Endodermal cell (in vitro differentiated cells): ENCODE results near the gene MTA1. TPM values are rescaled to one million over a fixed set of nuclear protein-coding genes. Genes with fewer than 3 reads are reported as not detected.

ENCODE experiments used
- DNase-seq: peaks from one replicate; pipeline ENCODE4 v3.0.0-alpha.2; 2017
- H3K27ac ChIP-seq: 2 replicates; pipeline ENCODE4 v1.5.1; 2013; ENCODE audit warnings: mild to moderate bottlenecking, low read depth, low read length, moderate library complexity
- H3K27me3 ChIP-seq: 2 replicates; pipeline ENCODE4 v1.6.1; 2013; ENCODE audit warnings: mild to moderate bottlenecking, low read length, moderate library complexity; ENCODE audit not compliant: insufficient read depth, control insufficient read depth, poor library complexity, severe bottlenecking
- H3K36me3 ChIP-seq: 2 replicates; pipeline ENCODE4 v1.7.0; 2013; ENCODE audit warnings: mild to moderate bottlenecking, low read length, moderate library complexity; ENCODE audit not compliant: control insufficient read depth, insufficient read depth
- H3K4me1 ChIP-seq: one replicate; pipeline ENCODE4 v1.7.0; 2013; ENCODE audit warnings: low read length; ENCODE audit not compliant: control insufficient read depth, insufficient read depth
- H3K4me3 ChIP-seq: 2 replicates; pipeline ENCODE4 v1.5.1; 2013; ENCODE audit warnings: mild to moderate bottlenecking, low read length, moderate library complexity
- H3K9ac ChIP-seq: 2 replicates; pipeline ENCODE4 v1.6.1; 2013; ENCODE audit warnings: mild to moderate bottlenecking, low read length, moderate library complexity; ENCODE audit not compliant: poor library complexity, severe bottlenecking; ENCODE audit errors: extremely low read depth
- H3K9me3 ChIP-seq: 2 replicates; pipeline ENCODE4 v1.6.1; 2013; ENCODE audit warnings: mild to moderate bottlenecking, low read length, moderate library complexity; ENCODE audit not compliant: control insufficient read depth
- H3K27ac Mint-ChIP-seq: 2 replicates; pipeline ENCODE4 v1.8.0; 2020; ENCODE audit warnings: mixed read lengths
- H3K27me3 Mint-ChIP-seq: 2 replicates; pipeline ENCODE4 v1.8.0; 2021; ENCODE audit warnings: mild to moderate bottlenecking, mixed read lengths; ENCODE audit not compliant: insufficient read depth
- H3K36me3 Mint-ChIP-seq: 2 replicates; pipeline ENCODE4 v1.8.0; 2020; ENCODE audit warnings: low read depth, mixed read lengths
- H3K4me1 Mint-ChIP-seq: 2 replicates; pipeline ENCODE4 v1.8.0; 2020; ENCODE audit warnings: mixed read lengths
- H3K4me3 Mint-ChIP-seq: 2 replicates; pipeline ENCODE4 v1.8.0; 2020; ENCODE audit warnings: mild to moderate bottlenecking, moderate library complexity, mixed read lengths
- H3K9me3 Mint-ChIP-seq: 2 replicates; pipeline ENCODE4 v1.8.0; 2020; ENCODE audit warnings: mild to moderate bottlenecking, mixed read lengths
- CTCF ChIP-seq: fragments of 200-600 bp; sonication (generic); conservative IDR thresholded peaks from 2 replicates; pipeline ENCODE4 v1.5.0; 2021; ENCODE audit warnings: antibody characterized with exemption, mild to moderate bottlenecking
- WGBS, 2 experiments: methylation state at CpG; one replicate each; pipeline versions ENCODE4 v1.1.5 to v1.1.7; 2013; ENCODE audit warnings: missing lambda C conversion rate in 2 of 2, mixed read lengths in 1 of 2; ENCODE audit not compliant: insufficient coverage in 1 of 2, insufficient read length in 1 of 2; 5-methylcytosine and 5-hydroxymethylcytosine counted together
- total RNA-seq, 2 donors: library from RNA; stranded (reverse); fragmentation: NEBNext Ultra II Directional in 1 of 2; extraction: Animal tissue kit (Norgen Biotek cat#: 25700) in 1 of 2; gene quantifications; 2 replicates in 1 of 2; 3 replicates in 1 of 2; pipeline ENCODE4 v1.2.1, GENCODE V29; 2021

Gene MTA1
- total RNA-seq, 2 donors from 2014 or later, result 245 to 246 TPM

DNA sequence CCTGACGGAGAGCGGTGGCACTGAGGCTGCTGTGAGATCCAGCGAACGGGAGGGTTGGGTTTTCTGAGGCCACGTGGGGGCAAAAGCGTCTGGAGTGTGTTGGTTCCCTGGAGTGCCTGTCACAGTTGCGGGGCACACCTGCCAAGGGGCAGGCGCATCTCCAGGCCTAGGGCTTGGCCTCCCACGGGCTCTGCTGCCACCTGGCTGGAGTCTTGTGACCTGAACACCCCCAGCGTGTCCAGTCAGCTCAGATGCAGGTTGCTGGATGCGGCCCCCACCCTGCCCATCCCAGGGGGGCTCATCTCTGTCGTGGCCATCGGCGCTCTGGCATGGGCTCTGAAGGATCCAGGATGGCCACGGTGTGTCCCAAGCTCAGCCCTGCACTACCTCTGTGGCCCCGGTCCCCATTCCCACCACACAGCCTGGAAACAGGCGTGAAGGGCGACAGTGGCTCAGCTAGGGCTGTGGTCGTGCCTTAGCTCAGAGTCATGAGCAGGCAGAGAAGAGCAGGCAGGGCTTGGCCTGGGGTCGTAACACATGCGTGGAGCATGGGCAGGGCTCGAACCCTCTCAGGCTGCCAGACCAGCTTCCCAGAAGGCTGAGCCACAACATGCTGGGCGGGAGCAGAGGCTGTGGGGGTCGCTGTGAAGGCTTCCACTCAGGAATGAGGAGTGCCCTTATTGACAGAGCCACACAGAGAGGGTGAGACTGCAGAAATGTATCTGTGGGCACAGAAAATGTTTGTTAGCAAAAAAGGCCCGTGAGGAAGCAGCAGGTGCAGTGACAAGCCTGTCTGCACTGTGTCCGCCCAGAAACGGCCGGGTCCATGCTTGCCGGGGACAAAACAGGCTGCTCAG is 31.5 kb downstream of the MTA1 start:
- Histone ChIP-seq H3K9ac (no peak overlapping the region), H3K36me3 (peaks cover 46% of the 10 kb centered on the region)
- WGBS, 2 experiments, result 94% methylated on average over 23 to 29 of the region's 29 CpGs

GRCh38 chr14:105452963-105453362 is 33.3 kb downstream of the MTA1 start:
- TF ChIP-seq CTCF, result no peak
- Histone ChIP-seq H3K9me3 (no peaks in the 10 kb centered on the region), H3K27ac (no peak overlapping the region), H3K9ac (no peak overlapping the region), H3K4me3 (no peak overlapping the region), H3K36me3 (peaks cover 51% of the 10 kb centered on the region), H3K4me1 (no peaks in the 10 kb centered on the region), H3K27me3 (no peaks in the 10 kb centered on the region)
- peaks cover 49% of the 10 kb centered on the region for H3K36me3 Mint-ChIP-seq
- H3K4me3 Mint-ChIP-seq, result no peak overlapping the region
- 91% methylated on average over 14 of the region's 14 CpGs for WGBS, 2 experiments
- H3K4me1 Mint-ChIP-seq, result no peaks in the 10 kb centered on the region
- H3K27ac Mint-ChIP-seq, result no peak overlapping the region
- no peaks in the 10 kb centered on the region for H3K27me3 Mint-ChIP-seq
- DNase-seq, result no peak
- no peaks in the 10 kb centered on the region for H3K9me3 Mint-ChIP-seq

More for the DNA sequence above, 31.5 kb downstream of the MTA1 start:
- Histone ChIP-seq H3K27me3 (no peaks in the 10 kb centered on the region), H3K27ac (no peak overlapping the region), H3K4me1 (no peaks in the 10 kb centered on the region), H3K9me3 (no peaks in the 10 kb centered on the region), H3K4me3 (no peak overlapping the region)
- no peak for DNase-seq
- no peak overlapping the region for H3K27ac Mint-ChIP-seq
- no peak overlapping the region for H3K4me3 Mint-ChIP-seq
- H3K27me3 Mint-ChIP-seq, result no peaks in the 10 kb centered on the region
- peaks cover 49% of the 10 kb centered on the region for H3K36me3 Mint-ChIP-seq
- H3K9me3 Mint-ChIP-seq, result no peaks in the 10 kb centered on the region
- no peaks in the 10 kb centered on the region for H3K4me1 Mint-ChIP-seq
- TF ChIP-seq CTCF, result no peak

- no peaks in the 10 kb centered on the region for H3K27me3 ChIP-seq
- Mint-ChIP-seq H3K27ac (no peak overlapping the region), H3K9me3 (no peaks in the 10 kb centered on the region), H3K36me3 (peaks cover 49% of the 10 kb centered on the region), H3K4me1 (no peaks in the 10 kb centered on the region), H3K27me3 (no peaks in the 10 kb centered on the region), H3K4me3 (no peak overlapping the region)
- H3K36me3 ChIP-seq, result peaks cover 54% of the 10 kb centered on the region
- no peak overlapping the region for H3K27ac ChIP-seq
- no peak for DNase-seq
- TF ChIP-seq CTCF, result no peak
- 98% methylated on average over 6 to 14 of the region's 14 CpGs for WGBS, 2 experiments
- H3K9me3 ChIP-seq, result no peaks in the 10 kb centered on the region
- no peaks in the 10 kb centered on the region for H3K4me1 ChIP-seq
- no peak overlapping the region for H3K9ac ChIP-seq
- H3K4me3 ChIP-seq, result no peak overlapping the region
Observed at GRCh38 chr14:105453847-105454246, 34.2 kb downstream of the MTA1 start.
